NOMO-1 (cell line): ENCODE results near the gene IL4R.
A peak's percentile ranks its signal among the peaks of the same experiment; 100 is the strongest.
"Not testable (repeated sequence)": the region's sequence is repeated elsewhere in the genome, so short reads cannot be mapped to it uniquely, and the experiment has no call there.

Experiments
- DNase-seq, 2 experiments: peaks; one replicate each; lab custom pipeline; 2025; ENCODE audit not compliant: unreplicated experiment in 2 of 2; lab: John Stamatoyannopoulos, UW

Gene IL4R

DNA sequence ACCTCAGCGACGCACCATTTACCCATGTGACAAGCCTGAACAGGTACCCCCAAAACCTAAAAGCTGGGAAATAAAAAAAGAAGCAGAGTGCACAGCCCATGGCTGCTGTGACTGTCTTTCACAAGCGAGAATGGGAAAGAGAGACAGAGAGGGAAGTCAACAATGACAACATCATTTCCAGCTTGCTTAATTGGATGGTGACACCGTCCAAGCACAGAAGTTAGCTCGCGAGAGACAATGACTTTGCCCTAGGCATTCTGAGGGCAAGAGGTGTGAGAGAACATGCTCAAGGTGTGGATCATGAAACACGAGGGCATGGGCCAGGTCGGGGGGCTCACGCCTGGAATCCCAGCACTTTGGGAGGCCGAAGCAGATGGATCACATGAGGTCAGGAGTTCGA, 25.9 kb upstream of the IL4R start:
- peak; percentile 40 to 83 for DNase-seq

GRCh38 chr16:27288313-27288712, 25.5 kb upstream of the IL4R start:
- DNase-seq, result not testable (repeated sequence)

- no peak for DNase-seq
These were observed 24.1 kb upstream of the IL4R start for GRCh38 chr16:27289669-27290068.

DNA sequence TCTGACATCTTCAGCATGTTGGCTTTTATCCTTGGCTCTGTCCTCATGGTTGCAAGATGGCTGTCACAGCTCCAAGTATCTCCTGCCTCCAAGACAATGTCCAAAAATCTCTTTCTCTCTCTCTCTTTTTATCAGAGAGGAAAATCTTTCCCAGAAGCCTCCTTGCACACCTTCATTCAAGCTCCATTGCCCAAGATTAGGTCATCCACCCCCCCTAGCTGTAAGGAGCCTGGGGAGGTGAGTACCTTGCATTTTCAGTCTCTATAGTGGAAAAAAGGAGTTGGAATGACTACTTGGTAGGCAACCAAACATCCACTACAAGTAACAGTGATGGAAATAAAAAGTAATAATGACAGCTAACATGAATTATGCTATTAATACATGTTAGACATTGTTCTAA, 23.2 kb upstream of the IL4R start:
- no peak for DNase-seq

DNA sequence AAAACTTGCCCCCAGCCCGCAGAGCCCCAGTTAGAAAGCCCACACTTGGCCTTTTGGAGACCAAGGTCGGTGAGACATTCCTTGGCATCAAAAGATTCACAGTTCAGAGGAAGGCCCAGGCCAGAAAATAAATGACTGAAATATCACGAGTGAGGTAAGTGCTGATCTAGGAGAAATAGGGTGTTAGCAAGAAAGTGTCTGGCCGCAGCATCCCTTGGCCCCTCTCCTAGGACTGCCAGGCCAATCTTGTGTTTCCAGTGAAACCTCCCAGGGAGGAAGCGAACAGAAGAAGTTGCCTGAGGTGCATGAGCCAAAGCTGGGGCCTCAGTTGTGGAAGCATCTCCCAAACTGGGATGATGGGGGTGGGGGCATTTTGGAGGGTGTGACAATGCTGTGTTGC, 22.7 kb upstream of the IL4R start:
- DNase-seq, result no peak

DNA sequence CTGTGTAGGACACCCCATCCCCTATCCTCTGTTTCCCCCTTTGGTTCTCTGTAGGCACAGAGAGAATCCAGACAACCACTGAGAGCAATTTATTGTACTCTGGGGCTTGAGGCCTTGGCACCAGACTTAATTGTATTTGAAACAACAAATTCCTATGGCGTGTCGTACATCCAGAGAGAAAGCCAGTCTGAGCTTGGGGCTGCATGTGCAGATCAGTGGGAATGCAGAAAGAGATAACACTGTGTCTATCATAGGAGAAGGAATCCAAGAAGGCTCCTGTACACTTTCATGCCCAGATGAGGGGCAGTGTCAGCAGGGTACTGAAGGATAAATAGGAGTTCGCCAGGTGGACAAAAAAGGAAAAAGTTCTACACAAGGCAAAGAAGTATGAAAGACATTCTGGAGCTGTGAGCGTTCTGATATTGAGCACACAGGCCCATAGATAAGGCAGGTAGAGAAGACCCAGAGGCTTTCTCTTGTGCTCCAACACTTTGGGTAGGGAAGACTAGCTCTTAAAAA, 22.0 kb upstream of the IL4R start:
- no peak for DNase-seq

GRCh38 chr16:27293343-27293742, 20.4 kb upstream of the IL4R start:
- no peak for DNase-seq

DNA sequence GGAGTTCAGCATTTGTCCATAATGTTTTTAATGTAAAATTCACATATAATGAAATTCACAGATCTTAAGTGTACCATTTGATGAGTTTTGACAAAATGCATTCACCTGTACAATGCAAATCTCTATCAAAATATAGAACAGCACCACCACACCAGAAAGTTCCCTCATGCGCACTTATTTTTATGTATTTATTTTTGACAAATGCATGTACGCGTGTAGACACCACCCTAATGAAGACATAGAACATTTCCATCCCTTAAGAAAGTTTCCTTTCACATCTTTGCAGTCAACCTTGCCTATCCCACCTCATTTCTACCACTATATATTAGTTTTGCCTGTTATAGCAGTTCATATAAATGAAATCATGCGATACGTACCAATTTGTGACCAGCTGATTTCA, 15.6 kb upstream of the IL4R start:
- DNase-seq, result no peak

DNA sequence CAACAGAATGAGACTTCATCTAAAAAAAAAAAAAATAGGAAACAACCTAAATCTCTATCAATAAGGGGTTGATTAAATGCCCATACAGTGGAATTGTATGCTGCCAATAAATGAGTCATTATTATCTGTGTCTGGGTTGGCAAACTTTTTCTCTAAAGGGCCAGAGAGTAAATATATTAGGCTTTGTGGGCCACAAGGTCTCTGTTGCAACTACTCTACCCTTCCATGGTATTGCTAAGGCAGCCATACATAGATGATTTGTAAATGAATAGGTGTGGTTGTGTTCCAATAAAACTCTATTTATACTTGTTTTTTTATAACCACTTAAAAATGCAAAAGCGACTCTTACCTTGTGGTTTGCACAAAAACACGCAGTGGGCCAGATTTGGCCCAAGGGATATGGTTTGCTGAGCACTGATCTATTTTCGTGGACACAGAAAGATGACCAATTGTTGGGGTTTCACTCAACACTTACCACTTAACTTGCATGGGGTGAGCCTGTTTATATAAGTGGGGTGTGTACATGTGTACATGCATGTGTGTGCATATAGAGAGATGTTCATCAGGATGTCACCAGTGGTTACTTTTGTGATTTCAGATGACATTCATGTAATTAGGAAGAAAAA, 12.4 kb upstream of the IL4R start:
- no peak for DNase-seq

DNA sequence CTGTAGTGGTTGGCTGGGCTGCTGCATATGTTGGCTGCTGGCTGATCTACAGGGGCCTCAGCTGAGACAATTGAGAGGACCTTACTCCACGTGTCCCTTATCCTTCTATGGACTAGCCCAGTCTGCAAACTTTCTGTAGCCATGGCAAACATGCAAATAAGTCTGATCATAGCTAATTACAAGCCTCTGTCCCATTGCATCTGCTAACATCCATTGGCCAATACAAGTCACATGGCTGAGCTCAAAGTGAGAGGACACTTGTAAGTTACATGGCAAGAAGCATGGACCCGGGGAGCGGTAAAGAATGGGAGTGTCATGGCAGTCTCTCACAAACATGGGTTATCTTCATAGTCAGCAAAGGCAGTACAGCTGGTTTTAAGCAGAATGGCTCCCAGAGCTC, 11.6 kb upstream of the IL4R start:
- no peak for DNase-seq

GRCh38 chr16:27303256-27304100, 10.3 kb upstream of the IL4R start:
- no peak for DNase-seq

GRCh38 chr16:27304102-27304501, 9.7 kb upstream of the IL4R start:
- no peak for DNase-seq

GRCh38 chr16:27304881-27305745, 8.7 kb upstream of the IL4R start:
- peak; percentile 69 to 92 for DNase-seq

GRCh38 chr16:27305839-27306442, 7.8 kb upstream of the IL4R start:
- no peak for DNase-seq

DNA sequence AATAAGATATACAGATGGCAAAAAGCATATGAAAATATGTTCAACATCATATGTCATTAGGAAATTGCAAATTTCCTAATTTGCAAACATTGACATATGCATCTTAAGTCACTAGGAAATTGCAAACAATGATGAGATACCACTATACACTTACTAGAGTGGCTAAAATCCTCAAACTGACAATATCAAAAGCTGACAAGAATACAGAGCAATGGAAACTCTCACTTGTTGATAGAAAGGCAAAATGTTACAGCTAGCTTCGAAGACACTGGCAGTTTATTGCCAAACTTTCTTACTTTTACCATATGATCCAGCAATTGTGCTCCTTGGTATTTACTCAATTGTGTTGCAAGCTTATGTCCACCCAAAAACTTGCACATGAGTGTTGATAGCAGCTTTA, 5.0 kb upstream of the IL4R start:
- DNase-seq, result no peak

- DNase-seq, result no peak
These were observed 3.0 kb upstream of the IL4R start for GRCh38 chr16:27310576-27311447.

- DNase-seq, result no peak
These were observed 2.3 kb upstream of the IL4R start for GRCh38 chr16:27311448-27311830.

DNA sequence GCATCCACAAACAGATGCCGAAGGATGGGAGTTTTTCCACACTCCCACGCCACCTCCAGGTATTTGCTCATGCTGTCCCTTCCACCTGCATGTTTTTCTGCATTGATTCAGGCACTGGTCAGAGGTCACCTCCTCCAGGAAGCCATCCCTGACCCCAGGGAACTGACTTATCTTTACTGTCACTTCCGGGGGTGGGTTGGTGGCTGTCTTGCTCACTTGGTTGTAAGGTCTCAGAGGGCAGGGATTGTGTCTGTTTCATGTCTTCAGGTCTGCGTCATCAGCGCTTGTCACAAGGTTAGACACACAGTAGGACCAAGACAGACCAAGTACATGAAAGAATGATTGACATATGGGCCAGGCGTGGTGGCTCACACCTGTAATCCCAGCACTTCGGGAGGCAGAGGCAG, 1.9 kb upstream of the IL4R start:
- no peak for DNase-seq

DNA sequence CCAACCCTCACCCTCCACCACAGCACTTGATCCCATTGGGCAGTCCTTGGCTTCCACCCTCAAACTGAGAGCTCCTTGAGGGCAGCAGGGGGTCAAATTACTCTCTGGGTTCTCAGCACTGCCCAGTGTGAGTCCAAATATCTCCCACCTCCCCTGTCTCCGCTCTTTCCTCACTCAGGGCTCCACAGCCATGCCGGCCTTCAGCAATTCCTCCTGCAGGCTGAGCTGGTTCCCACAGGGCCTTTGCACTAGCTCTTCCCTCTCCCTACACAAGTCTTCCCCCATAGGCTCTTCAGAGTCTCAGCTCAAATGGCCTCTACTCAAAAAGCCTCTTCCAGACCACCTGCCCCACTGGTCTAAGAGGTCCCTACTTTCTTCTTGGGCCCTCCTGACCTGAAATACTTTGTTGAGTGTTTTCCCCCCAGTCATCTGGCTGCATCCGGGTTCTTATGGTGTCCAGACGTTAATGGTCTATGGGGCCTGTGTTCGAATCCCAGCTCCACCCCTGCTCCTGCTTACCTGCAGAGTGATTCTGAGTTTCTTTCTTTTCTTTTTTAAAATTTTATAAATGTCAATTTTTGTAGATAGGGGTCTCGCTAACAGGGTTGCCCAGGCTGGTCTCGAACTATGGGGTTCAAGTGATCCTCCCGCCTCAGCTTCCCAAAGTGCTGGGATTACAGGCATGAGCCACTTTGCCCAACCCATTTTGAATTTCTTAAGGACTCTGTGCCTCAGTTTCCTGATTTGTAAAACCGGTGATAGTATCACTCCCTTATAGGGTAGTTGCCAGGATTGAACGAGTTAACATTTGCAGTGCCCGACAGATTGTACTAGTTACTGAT, 973 bp upstream of the IL4R start:
- DNase-seq, result no peak
